A549 (cell line): ENCODE data around the gene SLC24A3.

Experiments
- EHMT2 ChIP-seq: fragments of 200-600 bp; sonication (generic); IDR thresholded peaks from 2 replicates; pipeline ENCODE4 v1.6.1; 2016; ENCODE audit warnings: antibody characterized with exemption, low read depth, mild to moderate bottlenecking, moderate library complexity
- EP300 ChIP-seq, 2 experiments: fragments of >200 bp; sonication (Bioruptor Twin); formaldehyde crosslinking; IDR thresholded peaks; 2 replicates in 1 of 2; 3 replicates in 1 of 2; pipeline ENCODE4 v1.6.1; 2016 to 2017
- GATA3 ChIP-seq: IDR thresholded peaks from 2 replicates; pipeline ENCODE4 v1.6.1; 2012; ENCODE audit warnings: borderline replicate concordance
- HOXA7 ChIP-seq: fragments of 250-450 bp; sonication (Bioruptor Pico); IDR thresholded peaks from 2 replicates; pipeline ENCODE4 v1.5.0; 2020; ENCODE audit warnings: mild to moderate bottlenecking, moderate library complexity
- JUNB ChIP-seq: fragments of >200 bp; sonication (Bioruptor Twin); formaldehyde crosslinking; IDR thresholded peaks from 2 replicates; pipeline ENCODE4 v1.6.1; 2016
- MAZ ChIP-seq: fragments of 150-350 bp; IDR thresholded peaks from 2 replicates; pipeline ENCODE4 v1.6.1; 2014; ENCODE audit warnings: antibody characterized with exemption, low read depth, low read length, borderline replicate concordance
- POLR2A ChIP-seq: IDR thresholded peaks from 2 replicates; pipeline ENCODE4 v1.6.1; 2012; ENCODE audit warnings: mild to moderate bottlenecking, low read length
- ZFP36 ChIP-seq: fragments of 450-650 bp; IDR thresholded peaks from 2 replicates; pipeline ENCODE4 v1.6.1; 2014; ENCODE audit warnings: borderline replicate concordance; ENCODE audit not compliant: partially characterized antibody
- TF ChIP-seq, protein P1 (sequence below): fragments of 200-600 bp; sonication (generic); IDR thresholded peaks from 2 replicates; pipeline ENCODE4 v1.6.1; 2016; ENCODE audit warnings: antibody characterized with exemption, mild to moderate bottlenecking, moderate library complexity
- TF ChIP-seq, protein P2 (sequence below): fragments of >200 bp; sonication (Bioruptor Twin); formaldehyde crosslinking; IDR thresholded peaks from 3 replicates; pipeline ENCODE4 v1.5.1; 2016
- TF ChIP-seq, protein P3 (sequence below): IDR thresholded peaks from 2 replicates; pipeline ENCODE4 v1.6.1; 2012
- TF ChIP-seq, protein P4 (sequence below): fragments of 150-350 bp; IDR thresholded peaks from 2 replicates; pipeline ENCODE4 v1.6.1; 2014; ENCODE audit warnings: low read depth, mild to moderate bottlenecking, low read length

DNA sequence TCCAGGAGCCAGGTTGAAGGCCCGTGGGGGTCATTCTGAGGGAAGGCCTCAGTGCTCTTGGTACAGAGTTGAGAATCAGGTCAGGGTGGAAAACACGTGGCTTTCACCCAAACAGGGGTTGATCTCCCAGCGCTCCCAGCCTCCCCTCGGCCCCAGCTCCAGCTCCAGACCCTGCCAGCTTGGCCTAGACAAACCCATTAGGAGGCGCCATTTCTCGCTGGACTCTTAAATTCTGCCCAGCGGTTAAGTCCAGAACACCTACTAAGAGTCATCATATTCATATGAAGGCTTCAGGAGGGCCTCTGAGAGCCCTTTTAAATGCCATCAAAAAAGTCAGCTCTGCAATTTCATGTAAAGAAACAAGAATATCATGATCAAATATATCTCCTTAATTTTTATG, 387.6 kb downstream of the SLC24A3 start:
- TF ChIP-seq GATA3 = no peak
- TF ChIP-seq, protein P1, sequence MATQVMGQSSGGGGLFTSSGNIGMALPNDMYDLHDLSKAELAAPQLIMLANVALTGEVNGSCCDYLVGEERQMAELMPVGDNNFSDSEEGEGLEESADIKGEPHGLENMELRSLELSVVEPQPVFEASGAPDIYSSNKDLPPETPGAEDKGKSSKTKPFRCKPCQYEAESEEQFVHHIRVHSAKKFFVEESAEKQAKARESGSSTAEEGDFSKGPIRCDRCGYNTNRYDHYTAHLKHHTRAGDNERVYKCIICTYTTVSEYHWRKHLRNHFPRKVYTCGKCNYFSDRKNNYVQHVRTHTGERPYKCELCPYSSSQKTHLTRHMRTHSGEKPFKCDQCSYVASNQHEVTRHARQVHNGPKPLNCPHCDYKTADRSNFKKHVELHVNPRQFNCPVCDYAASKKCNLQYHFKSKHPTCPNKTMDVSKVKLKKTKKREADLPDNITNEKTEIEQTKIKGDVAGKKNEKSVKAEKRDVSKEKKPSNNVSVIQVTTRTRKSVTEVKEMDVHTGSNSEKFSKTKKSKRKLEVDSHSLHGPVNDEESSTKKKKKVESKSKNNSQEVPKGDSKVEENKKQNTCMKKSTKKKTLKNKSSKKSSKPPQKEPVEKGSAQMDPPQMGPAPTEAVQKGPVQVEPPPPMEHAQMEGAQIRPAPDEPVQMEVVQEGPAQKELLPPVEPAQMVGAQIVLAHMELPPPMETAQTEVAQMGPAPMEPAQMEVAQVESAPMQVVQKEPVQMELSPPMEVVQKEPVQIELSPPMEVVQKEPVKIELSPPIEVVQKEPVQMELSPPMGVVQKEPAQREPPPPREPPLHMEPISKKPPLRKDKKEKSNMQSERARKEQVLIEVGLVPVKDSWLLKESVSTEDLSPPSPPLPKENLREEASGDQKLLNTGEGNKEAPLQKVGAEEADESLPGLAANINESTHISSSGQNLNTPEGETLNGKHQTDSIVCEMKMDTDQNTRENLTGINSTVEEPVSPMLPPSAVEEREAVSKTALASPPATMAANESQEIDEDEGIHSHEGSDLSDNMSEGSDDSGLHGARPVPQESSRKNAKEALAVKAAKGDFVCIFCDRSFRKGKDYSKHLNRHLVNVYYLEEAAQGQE = no peak
- TF ChIP-seq JUNB = no peak
- TF ChIP-seq, protein P2, sequence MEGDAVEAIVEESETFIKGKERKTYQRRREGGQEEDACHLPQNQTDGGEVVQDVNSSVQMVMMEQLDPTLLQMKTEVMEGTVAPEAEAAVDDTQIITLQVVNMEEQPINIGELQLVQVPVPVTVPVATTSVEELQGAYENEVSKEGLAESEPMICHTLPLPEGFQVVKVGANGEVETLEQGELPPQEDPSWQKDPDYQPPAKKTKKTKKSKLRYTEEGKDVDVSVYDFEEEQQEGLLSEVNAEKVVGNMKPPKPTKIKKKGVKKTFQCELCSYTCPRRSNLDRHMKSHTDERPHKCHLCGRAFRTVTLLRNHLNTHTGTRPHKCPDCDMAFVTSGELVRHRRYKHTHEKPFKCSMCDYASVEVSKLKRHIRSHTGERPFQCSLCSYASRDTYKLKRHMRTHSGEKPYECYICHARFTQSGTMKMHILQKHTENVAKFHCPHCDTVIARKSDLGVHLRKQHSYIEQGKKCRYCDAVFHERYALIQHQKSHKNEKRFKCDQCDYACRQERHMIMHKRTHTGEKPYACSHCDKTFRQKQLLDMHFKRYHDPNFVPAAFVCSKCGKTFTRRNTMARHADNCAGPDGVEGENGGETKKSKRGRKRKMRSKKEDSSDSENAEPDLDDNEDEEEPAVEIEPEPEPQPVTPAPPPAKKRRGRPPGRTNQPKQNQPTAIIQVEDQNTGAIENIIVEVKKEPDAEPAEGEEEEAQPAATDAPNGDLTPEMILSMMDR = no peak
- no peak for TF ChIP-seq POLR2A
- TF ChIP-seq, protein P3, sequence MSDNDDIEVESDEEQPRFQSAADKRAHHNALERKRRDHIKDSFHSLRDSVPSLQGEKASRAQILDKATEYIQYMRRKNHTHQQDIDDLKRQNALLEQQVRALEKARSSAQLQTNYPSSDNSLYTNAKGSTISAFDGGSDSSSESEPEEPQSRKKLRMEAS = no peak
- TF ChIP-seq HOXA7 (CRISPR knock-in tag) = no peak
- no peak for TF ChIP-seq EP300 (IDR thresholded peaks at IDR 0.05)
- no peak for TF ChIP-seq EHMT2
- TF ChIP-seq, protein P4, sequence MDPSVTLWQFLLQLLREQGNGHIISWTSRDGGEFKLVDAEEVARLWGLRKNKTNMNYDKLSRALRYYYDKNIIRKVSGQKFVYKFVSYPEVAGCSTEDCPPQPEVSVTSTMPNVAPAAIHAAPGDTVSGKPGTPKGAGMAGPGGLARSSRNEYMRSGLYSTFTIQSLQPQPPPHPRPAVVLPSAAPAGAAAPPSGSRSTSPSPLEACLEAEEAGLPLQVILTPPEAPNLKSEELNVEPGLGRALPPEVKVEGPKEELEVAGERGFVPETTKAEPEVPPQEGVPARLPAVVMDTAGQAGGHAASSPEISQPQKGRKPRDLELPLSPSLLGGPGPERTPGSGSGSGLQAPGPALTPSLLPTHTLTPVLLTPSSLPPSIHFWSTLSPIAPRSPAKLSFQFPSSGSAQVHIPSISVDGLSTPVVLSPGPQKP = no peak
- TF ChIP-seq MAZ = no peak
- TF ChIP-seq ZFP36 = no peak
